ENCODE results near the gene CLMN. TPM values are rescaled to one million over a fixed set of nuclear protein-coding genes. Genes with fewer than 3 reads are reported as not detected.
"Not testable (repeated sequence)": the region's sequence is repeated elsewhere in the genome, so short reads cannot be mapped to it uniquely, and the experiment has no call there.

CLMN gene
- total RNA-seq, 1 donor = 1.1 TPM

GRCh38 chr14:95285566-95285965, 34.1 kb downstream of the CLMN start:
- no peaks in the 10 kb centered on the region for H3K9me3 ChIP-seq (ENCODE audit: low read depth, low read length)
- H3K4me1 ChIP-seq (ENCODE audit: insufficient read depth, low read length) = no peaks in the 10 kb centered on the region
- DNase-seq (ENCODE audit: insufficient read length, low spot score, missing footprints) = no peak
- H2AFZ ChIP-seq (ENCODE audit: low read length) = no peak overlapping the region
- H3K79me2 ChIP-seq (ENCODE audit: insufficient read depth, low read length) = no peaks in the 10 kb centered on the region
- H3K27ac ChIP-seq (ENCODE audit: low read depth, low read length) = no peak overlapping the region
- H3K27me3 ChIP-seq (ENCODE audit: insufficient read depth, low read length) = peaks cover 4% of the 10 kb centered on the region
- no peaks in the 10 kb centered on the region for H4K20me1 ChIP-seq (ENCODE audit: insufficient read depth, low read length)
- H3K4me3 ChIP-seq (ENCODE audit: insufficient read depth, low read length) = no peak overlapping the region
- no peaks in the 10 kb centered on the region for H3K36me3 ChIP-seq (ENCODE audit: insufficient read depth, low read length)
- no peak overlapping the region for H3K4me2 ChIP-seq (ENCODE audit: insufficient read depth, low read length)
- no peak for TF ChIP-seq CTCF (IDR thresholded peaks at IDR 0.05; ENCODE audit: extremely low read depth, low read depth, low read length)

GRCh38 chr14:95283802-95284201, 35.9 kb downstream of the CLMN start:
- not testable (repeated sequence) for H3K4me1 ChIP-seq (ENCODE audit: insufficient read depth, low read length); H3K36me3 ChIP-seq (ENCODE audit: insufficient read depth, low read length); H3K27me3 ChIP-seq (ENCODE audit: insufficient read depth, low read length); H3K9me3 ChIP-seq (ENCODE audit: low read depth, low read length); H4K20me1 ChIP-seq (ENCODE audit: insufficient read depth, low read length); DNase-seq (ENCODE audit: insufficient read length, low spot score, missing footprints); H3K4me2 ChIP-seq (ENCODE audit: insufficient read depth, low read length); H3K4me3 ChIP-seq (ENCODE audit: insufficient read depth, low read length); H2AFZ ChIP-seq (ENCODE audit: low read length); H3K79me2 ChIP-seq (ENCODE audit: insufficient read depth, low read length); H3K27ac ChIP-seq (ENCODE audit: low read depth, low read length)

- not testable (repeated sequence) for H3K9me3 ChIP-seq (ENCODE audit: low read depth, low read length); H3K4me2 ChIP-seq (ENCODE audit: insufficient read depth, low read length); H3K4me3 ChIP-seq (ENCODE audit: insufficient read depth, low read length); H3K79me2 ChIP-seq (ENCODE audit: insufficient read depth, low read length); H3K36me3 ChIP-seq (ENCODE audit: insufficient read depth, low read length); H3K27ac ChIP-seq (ENCODE audit: low read depth, low read length); H3K4me1 ChIP-seq (ENCODE audit: insufficient read depth, low read length); H4K20me1 ChIP-seq (ENCODE audit: insufficient read depth, low read length); DNase-seq (ENCODE audit: insufficient read length, low spot score, missing footprints); H3K27me3 ChIP-seq (ENCODE audit: insufficient read depth, low read length); H2AFZ ChIP-seq (ENCODE audit: low read length)
Measured at GRCh38 chr14:95282986-95283380, 36.7 kb downstream of the CLMN start.

- Histone ChIP-seq H3K79me2 (ENCODE audit: insufficient read depth, low read length) (no peaks in the 10 kb centered on the region), H2AFZ (ENCODE audit: low read length) (no peak overlapping the region), H3K4me3 (ENCODE audit: insufficient read depth, low read length) (no peak overlapping the region), H3K4me2 (ENCODE audit: insufficient read depth, low read length) (no peak overlapping the region), H3K36me3 (ENCODE audit: insufficient read depth, low read length) (no peaks in the 10 kb centered on the region), H3K27me3 (ENCODE audit: insufficient read depth, low read length) (peaks cover 4% of the 10 kb centered on the region), H3K9me3 (ENCODE audit: low read depth, low read length) (no peaks in the 10 kb centered on the region), H3K27ac (ENCODE audit: low read depth, low read length) (no peak overlapping the region), H4K20me1 (ENCODE audit: insufficient read depth, low read length) (no peaks in the 10 kb centered on the region), H3K4me1 (ENCODE audit: insufficient read depth, low read length) (no peaks in the 10 kb centered on the region)
- no peak for DNase-seq (ENCODE audit: insufficient read length, low spot score, missing footprints)
- no peak for TF ChIP-seq CTCF (IDR thresholded peaks at IDR 0.05; ENCODE audit: extremely low read depth, low read depth, low read length)
Measured at GRCh38 chr14:95282354-95282985, 37.2 kb downstream of the CLMN start.

- no peak for TF ChIP-seq CTCF (IDR thresholded peaks at IDR 0.05; ENCODE audit: extremely low read depth, low read depth, low read length)
- Histone ChIP-seq H3K27ac (ENCODE audit: low read depth, low read length) (no peak overlapping the region), H3K9me3 (ENCODE audit: low read depth, low read length) (no peaks in the 10 kb centered on the region), H3K4me2 (ENCODE audit: insufficient read depth, low read length) (no peak overlapping the region), H3K79me2 (ENCODE audit: insufficient read depth, low read length) (no peaks in the 10 kb centered on the region), H4K20me1 (ENCODE audit: insufficient read depth, low read length) (no peaks in the 10 kb centered on the region), H3K27me3 (ENCODE audit: insufficient read depth, low read length) (peaks cover 4% of the 10 kb centered on the region), H3K36me3 (ENCODE audit: insufficient read depth, low read length) (no peaks in the 10 kb centered on the region), H3K4me3 (ENCODE audit: insufficient read depth, low read length) (no peak overlapping the region), H2AFZ (ENCODE audit: low read length) (no peak overlapping the region), H3K4me1 (ENCODE audit: insufficient read depth, low read length) (no peaks in the 10 kb centered on the region)
- no peak for DNase-seq (ENCODE audit: insufficient read length, low spot score, missing footprints)
Measured at GRCh38 chr14:95281560-95282176, 38.0 kb downstream of the CLMN start.
